ELR (cell line): ENCODE results near the gene TBL2.
A peak's percentile ranks its signal among the peaks of the same experiment; 100 is the strongest.
"Not testable (repeated sequence)": the region's sequence is repeated elsewhere in the genome, so short reads cannot be mapped to it uniquely, and the experiment has no call there.

ENCODE experiments used
- DNase-seq: peaks from one replicate; pipeline ENCODE4 v3.0.0-alpha.2; 2015; ENCODE audit warnings: low read depth

The TBL2 gene, protein sequence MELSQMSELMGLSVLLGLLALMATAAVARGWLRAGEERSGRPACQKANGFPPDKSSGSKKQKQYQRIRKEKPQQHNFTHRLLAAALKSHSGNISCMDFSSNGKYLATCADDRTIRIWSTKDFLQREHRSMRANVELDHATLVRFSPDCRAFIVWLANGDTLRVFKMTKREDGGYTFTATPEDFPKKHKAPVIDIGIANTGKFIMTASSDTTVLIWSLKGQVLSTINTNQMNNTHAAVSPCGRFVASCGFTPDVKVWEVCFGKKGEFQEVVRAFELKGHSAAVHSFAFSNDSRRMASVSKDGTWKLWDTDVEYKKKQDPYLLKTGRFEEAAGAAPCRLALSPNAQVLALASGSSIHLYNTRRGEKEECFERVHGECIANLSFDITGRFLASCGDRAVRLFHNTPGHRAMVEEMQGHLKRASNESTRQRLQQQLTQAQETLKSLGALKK

DNA sequence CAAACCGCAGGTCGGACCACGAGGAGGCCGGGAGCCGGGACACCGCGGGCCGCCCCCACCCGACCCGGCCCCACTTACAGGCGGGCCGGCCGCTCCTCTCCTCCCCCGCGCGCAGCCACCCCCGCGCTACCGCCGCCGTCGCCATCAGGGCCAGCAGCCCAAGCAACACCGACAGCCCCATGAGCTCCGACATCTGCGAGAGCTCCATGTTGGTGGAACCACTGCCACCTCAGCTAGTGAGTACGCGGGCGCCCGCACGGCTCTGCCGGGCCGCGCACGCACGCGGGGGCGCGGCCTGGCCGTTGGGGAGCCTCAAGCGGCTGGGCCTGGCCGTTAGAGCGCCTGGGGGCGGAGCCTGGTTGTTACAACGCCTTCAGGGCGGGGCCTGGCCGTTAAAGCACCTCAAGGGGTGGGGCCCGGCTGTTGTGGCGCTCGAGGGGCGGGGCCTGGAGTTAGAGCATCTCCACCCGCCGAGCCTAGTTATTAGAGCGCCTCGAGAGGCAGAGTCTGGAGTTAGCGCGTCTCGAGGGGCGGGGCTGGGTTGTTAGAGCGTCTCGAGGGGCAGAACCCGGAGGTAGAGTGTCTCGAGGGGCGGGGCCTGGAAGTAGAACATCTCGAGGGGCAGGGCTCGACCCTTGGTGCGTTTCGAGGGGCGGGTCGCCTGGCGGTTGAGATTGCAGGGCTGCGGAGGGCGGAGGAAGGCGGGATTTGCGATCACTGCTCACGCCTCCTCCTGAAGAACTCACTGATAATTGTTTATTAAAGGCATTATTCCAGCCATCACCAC, at the start of gene TBL2:
Gene TBL2, minus strand, starts transcription at position 238 of the 787 bp plus-strand sequence. Its CDS starts 30 bp downstream, at position 208.
- peak; percentile 98 for DNase-seq

DNA sequence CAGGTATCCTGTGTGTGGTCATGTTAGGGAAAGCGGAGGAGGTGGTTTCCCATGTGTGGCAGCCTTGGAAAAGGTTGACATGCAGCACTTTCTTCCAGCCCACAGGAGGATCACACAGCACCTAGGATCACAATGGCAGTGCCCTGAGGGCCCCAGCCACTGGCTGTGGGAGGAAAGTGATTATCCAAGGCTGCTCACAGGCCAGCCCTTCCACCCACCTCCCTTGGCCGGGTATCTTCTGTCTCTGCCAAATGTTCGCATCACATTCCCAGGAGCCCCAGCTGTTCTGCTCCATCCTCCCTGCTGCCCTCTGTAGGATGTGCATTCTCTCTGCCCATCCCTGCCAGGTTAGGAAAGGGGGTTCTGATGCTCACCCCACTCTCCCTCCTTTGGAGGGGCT, 48.4 kb upstream of the TBL2 start:
- DNase-seq, result no peak

DNA sequence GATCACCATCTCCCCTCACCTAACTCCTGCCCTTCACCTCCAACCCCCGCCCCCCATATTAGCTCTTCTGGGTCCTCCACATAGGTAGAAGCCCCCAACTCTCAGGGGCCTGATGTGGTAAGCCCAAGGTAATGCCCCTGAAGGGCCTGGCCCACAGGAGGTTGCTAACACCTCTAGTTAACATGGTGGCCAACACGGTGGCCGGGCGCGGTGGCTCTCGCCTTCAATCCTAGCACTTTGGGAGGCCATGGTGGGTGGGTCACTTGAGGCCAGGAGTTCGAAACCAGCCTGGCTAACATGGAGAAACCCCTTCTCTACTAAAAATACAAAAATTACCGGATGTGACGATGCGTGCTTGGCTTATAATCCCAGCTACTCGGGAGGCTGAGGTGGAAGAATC, 46.9 kb upstream of the TBL2 start:
- no peak for DNase-seq

DNA sequence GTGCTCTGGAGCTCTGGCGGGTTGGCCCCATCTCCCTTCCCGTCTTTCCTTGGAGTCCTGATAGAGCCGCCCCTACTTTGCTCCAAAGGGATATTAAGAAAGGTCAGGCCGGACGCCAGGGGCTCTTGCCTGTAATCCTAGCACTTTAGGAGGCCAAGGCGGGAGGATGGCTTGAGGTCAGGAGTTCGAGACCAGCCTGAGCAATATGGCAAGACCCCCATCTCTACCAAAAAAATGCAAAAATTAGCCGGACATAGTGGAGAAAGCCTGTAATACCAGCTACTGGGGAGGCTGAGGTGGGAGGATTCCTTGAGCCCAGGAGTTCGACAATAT, 46.3 kb upstream of the TBL2 start:
- DNase-seq, result no peak

DNA sequence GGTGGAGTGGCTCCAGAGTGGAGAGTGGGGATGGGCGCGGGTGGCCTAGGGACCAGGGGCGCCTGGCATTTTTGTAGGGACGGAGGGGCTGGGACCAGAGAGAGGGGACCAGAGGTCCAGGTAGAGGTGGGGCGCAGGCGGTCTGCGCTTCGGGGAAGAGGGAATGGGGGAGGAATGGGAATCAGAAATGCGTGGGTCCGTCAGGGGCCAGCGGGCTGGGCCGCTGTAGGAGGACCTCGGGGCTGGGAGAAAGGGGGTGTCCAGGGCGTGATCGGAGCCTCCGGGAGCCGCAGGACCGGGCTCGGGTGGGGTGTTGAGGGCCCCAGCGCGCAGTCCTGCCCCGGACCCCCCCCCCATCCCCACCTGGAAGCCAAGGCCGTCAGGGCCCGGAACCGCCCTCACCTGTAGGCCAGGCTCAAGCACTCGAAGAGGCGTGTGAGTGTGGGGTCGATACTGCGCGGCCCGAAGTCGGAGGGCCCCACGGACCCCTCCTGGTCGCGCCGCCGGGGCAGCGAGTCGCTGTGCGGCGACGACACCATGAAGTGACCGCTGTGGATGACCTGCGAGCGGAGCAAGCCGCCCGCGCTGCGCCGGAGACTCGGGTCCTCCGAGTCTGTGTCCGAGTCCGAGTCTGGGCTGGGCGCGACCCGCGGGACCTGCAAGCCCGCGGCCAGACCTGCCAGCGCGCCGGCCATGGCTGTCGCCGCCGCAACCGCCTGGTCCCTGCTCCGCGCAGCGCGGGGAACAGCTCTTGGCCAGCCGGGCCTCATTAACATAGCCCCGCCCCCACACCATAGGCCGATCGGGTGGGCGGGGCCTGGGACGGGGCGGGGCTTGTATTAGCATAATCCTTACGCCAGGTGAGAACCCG, 45.7 kb upstream of the TBL2 start, which contains the start of gene MLXIPL:
Gene MLXIPL, minus strand, starts transcription at position 725 of the 871 bp plus-strand sequence. Its CDS starts 30 bp downstream, at position 695.
- DNase-seq, result peak; percentile 54

DNA sequence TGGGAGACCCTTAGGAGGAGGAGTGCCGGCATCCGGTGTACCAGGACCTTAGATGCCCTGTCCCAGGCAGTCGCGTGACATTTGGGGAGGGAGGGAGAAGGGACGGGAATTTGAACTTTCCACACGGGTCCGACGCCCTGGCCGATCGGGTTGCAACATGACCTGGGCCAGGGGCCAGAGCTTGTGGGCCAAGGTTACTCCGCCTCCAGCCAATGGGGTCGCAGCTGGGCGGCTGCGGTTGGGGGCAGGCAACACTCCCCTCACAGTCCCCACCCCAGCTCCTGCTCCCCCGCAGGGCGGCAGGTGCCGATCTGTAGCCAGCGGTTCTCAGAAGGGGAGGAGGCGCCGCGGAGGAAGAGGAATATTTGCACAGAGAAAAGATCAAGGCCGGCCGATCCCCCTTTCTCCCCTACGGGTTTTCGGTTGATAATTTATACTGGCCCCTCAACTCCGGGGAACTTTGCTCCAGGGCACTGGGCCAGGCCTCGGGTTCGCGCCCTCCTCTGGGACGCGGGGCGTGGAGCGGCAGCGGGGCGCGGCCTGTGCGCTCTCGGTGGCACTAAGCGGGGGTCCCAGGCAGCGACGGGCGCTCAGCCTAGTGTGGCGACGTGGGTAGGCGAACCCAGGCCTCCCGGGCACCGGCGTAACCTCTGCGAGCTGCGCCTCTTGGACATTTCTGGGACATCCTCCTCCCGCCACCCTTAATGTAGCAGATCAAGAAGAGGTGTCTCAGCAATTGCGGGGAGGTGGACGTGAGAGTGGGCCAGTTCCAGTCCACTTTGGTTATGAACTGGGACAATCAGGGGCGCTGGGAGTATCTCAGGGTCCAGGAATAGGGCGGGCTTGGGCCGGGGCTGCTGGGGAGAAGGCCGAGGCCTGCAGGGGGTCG, 44.8 kb upstream of the TBL2 start:
- DNase-seq, result no peak

DNA sequence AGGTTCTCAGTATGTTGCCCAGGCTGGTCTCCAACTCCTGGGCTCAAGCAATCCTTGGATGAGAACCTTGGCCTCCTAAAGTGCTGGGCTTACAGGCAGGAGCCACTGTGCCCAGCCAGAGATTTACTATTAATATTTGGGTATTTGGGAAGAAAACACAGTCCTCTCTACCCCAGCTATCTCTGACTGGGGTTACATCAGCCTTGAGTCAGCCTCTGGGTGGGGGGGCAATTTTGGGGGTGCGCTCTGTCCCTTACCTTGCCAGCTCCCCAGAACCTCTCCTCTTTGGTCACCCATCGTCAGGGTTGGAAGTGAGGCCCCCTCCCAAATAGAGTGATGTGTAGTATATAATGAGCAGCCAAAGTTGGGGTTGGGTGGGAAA, 44.1 kb upstream of the TBL2 start:
- DNase-seq, result no peak

DNA sequence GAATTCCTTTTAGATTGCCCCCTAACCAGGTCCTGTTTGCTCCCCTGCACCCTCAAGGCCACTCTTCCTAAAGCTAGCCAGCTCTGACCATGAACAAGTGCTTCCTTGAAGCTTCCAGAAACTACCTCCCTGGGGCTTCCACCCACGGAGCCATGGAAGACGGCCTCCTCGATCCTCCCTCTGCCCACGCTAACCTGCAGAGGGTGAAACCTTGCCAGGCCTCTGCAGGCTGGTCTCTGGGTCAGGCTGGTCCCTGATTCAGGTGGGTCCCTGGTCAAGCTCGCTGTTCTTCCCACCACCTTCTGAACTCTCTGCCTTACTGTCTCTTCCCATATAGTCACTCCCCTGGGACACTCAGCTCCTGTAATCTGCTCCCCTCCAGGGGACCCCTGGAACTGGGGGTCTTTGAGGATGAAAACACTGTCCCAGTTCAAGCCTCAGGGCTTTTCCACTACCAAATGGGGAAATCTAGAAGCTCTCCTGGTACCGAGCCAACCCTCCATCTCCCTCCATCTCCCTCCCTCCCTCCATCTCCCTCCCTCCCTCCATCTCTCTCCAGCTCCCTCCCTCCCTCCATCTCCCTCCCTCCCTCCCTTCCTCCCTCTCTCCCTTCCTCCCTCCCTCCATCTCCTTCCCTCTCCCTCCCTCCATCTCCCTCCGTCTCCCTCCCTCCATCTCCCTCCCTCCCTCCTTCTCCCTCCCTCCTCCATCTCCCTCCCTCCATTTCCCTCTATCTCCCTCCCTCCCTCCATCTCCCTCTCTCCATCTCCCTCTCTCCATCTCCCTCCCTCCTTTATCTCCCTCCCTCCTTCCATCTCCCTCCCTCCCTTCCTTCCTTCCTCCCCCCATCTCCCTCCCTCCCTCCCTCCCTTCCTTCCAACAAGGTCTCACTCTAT, 43.0 kb upstream of the TBL2 start:
- DNase-seq, result no peak

DNA sequence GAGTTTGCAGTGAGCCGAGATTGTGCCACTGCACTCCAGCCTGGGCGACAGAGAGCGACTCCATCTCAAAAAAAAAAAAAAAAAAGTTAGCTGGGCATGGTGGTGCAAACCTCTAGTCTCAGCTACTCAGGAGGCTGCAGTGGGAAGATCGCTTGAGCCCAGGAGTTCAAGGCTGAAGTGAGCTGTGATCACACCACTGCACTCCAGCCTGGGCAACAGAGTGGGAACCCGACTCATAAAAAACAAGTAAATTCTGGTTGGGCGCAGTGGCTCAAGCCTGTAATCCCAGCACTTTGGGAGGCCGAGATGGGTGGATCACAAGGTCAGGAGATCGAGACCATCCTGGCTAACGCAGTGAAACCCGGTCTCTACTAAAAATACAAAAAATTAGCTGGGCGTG, 41.0 kb upstream of the TBL2 start:
- not testable (repeated sequence) for DNase-seq

DNA sequence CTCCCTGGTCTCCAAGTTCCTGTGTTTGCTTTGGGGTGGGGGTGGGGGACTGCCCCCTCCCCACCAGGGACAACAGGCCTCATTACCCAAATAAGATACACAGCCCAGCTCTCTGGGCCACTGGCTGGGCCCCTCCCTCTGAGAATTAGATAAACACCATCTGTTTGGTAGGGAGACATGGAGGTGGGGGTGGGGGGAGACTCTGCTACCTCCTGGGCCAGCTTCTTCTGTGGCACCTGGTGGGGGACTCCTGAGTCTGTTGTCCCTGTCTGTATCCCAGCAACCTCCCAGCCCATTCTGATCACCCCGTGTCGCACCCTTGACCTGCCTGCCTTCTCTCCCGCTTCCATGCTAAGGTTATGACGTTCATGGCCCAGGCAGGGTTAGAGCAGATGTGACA, 40.2 kb upstream of the TBL2 start:
- no peak for DNase-seq

DNA sequence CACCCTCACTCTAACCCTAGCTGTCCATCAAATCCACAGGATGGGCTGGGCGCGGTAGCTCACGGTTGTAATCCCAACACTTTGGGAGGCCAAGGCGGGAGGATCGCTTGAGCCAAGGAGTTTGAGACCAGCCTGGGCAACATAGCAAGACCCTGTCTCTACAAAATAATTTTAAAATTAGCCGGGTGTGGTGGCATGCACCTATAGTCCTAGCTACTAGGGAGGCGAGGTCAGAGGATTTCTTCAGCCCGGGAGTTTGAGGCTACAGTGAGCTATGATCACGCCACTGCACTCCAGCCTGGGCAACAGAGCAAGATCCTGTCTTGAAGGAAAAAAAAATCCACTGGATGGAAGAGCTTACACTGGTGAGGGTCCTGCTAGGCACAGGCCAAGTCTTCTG, 39.1 kb upstream of the TBL2 start:
- not testable (repeated sequence) for DNase-seq

DNA sequence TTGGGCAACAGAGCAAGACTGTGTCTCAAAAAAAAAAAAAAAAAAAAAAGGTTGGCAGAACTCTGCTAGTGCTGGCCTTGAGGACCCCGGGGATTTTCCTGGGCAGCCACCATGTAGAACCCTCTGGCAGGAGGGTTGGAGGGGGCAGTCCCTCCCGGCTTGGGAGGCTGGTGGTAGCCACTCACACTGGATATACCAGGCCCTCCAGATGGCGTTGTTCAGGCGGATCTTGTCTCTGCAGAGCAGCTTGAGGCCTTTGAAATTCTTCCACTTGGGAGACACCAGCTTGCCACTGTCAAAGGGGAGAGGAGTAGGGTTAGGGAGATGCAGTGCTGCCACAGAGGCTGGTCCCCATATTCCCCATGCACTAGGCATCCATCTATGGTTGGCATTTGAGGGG, 37.5 kb upstream of the TBL2 start:
- DNase-seq, result peak; percentile 32

DNA sequence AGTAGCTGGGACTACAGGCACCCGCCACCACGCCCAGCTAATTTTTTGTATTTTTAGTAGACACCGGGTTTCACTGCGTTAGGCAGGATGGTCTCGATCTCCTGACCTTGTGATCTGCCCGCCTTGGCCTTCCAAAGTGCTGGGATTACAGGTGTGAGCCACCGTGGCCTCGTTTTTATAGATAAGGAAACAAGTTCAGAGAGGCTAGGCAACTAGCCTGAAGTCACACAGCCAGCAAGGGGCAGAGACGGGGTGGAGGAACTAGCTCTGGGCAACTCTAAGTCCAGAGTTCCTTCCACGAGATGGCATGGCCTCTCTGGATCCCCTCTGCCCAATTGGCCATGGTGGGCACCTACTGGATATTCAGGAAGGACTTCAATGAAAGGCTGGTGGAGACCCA, 36.6 kb upstream of the TBL2 start:
- not testable (repeated sequence) for DNase-seq

DNA sequence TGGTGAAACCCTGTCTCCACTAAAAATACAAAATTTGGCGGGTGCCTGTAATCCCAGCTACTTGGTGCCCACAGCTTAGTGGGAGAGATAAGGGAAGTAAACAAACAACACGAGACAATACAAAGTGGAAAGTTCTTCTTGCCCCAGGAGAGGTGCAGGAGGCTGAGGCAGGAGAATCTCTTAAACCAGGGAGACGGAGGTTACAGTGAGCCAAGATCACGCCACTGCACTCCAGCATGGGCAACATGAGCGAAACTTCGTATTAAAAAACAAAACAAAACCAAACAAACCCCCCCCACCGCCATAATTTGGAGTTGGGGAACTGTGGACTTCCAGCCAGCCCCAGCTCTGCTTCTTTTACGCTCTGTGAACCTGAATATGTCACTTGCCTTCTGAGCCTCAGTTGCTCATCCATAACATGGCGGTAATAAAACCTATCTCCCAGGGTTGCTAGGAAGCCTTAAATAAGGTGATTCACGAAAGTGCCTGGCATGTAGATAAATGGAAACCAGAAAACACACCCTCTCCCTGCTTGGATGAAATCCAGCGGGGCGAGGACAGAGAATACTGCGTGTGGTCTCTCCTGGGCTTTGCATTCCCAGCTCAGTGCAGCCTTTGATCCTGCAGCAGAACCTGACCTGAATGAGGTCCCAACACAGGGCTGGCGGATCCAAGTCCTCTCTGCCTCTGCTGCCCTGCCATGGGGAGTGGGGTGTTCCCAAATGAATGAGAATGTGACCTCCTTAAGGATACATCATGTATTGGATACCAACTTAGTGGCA, 35.8 kb upstream of the TBL2 start:
- DNase-seq, result no peak

DNA sequence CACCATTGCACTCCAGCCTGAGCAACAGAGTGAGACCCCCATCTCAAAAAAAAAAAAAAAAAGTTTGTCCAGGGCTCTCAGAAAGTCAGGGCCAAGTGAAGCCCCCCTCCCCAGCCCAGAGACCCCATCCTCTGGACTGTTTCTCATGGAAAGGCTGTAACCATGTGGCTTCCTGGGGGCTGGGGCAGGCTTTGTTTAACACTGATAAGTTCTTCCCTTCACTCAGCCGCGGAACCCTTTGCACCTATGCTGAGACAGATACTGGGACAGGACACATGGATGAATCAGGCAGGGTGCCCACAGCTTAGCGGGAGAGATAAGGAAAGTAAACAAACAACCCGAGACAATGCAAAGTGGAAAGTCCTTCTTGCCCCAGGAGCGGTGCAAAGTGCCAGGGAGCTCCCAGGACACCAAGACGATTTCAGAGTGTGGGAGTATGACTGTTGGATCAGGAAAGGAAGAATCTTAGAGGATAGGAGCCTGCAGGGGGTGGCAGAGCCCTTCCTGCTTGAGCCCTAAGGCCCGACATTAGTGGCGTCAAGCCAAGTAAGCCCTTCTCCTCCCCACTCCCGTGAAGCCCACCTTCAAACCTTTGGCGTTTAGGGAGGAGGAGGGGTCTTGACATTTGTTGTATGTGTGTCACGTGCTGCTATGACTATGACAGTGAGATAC, 34.4 kb upstream of the TBL2 start:
- peak; percentile 62 for DNase-seq

DNA sequence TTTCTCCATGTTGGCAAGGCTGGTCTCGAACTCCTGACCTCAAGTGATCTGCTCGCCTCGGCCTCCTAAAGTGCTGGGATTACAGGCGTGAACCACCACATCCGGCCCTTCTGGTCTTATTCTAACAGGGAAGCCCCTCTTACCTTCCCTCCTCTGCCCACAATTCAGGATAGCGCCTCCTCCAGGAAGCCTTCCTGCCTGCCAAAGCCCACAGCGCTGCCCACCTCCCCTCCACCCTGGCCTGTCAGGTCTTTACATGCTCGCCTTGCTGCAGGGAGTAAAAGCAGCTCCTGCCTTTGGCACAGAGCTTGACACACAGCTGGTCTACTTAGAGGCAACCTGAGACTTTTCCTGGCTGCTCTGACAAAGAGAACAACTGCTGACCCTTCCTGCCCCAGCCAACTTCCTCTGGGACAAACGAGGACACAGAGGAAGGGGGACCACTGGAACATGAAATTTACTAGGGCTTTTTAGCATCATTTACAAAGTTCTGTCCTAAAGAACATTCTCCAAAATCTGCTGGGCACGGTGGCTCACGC, 32.7 kb upstream of the TBL2 start:
- DNase-seq, result no peak

DNA sequence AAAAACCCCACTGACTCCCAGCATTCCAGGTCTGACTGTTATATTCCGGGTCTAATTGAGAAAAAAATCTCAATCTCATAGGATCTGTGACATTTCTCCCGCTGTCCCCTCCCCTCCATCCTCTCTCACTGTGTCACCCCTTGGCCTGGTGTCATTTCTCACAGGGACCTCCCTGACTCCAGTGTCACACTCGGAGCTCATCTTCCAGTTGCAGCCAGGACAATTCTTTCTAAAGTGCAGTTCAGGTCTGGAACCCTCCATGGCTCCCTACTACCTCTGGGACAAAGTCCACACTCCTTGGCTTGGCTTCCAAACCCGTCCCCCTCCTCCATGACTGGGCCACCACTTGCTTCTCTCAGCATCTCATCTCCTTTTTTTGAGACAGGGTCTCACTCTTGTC, 31.7 kb upstream of the TBL2 start:
- no peak for DNase-seq

DNA sequence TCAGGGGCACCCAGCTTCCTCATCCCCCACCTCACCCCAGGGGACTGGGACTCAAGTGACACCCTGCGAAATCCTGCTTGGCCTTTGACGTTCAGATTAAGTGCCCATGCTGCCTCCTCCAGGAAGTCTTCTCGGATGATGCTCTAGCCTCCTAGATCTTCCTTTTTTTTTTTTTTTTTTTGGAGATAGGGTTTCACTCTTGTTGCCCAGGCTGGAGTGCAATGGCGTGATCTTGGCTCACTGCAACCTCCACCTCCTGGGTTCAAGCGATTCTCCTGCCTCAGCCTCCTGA, 29.3 kb upstream of the TBL2 start:
- DNase-seq, result not testable (repeated sequence)
